HG03457 (cell line): ENCODE measurements around the gene GRIK4.

Experiments
- ATAC-seq: cut with Tn5 transposase; IDR thresholded peaks from one replicate; pipeline ENCODE4 v1.9.1; 2021; ENCODE audit warnings: moderate number of reproducible peaks; ENCODE audit not compliant: unreplicated experiment

Gene GRIK4

GRCh38 chr11:120827820-120828219, 316.3 kb downstream of the GRIK4 start:
- ATAC-seq: no peak

GRCh38 chr11:120828847-120829246, 317.3 kb downstream of the GRIK4 start:
- no peak for ATAC-seq

- no peak for ATAC-seq
Observed at GRCh38 chr11:120830085-120830620, 318.6 kb downstream of the GRIK4 start.

DNA sequence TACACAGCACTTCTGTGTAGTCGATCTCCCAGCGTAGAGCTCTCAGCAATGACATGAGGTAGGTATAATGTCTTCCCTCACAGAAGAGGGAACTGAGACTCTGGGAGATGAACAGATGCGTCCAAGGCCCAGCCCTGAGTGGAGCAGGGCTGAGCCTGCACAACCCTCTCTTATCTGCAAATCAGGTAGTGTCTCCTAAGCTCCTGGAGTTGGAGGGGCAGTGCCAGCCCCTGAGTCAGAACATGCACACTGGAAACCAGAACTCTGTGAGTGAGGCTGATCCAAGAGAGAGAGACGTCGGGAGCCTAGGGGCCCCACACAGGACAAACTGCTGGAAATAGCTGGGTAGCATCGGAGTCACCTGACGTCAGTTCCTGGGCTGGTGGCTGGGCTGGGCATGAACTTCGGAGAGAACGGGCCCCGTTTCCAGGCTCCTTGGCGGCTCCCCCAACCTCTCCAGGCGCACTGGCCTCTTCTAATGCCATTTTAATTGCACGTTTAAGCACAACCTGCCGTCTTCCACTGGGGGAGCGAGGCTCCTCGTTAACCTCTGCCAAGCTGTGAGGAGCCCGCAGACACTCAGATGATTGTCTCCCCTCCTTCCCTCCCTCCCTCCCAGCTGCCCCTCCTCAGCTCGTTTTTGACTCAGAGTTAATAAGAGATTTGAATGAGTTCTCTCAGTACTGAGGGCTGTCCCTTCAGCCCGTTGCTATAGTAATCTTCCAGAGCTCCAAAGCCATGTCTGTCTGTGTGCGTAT, 321.1 kb downstream of the GRIK4 start:
- no peak for ATAC-seq

- ATAC-seq: no peak
Observed at GRCh38 chr11:120834686-120835210, 323.2 kb downstream of the GRIK4 start.

GRCh38 chr11:120835601-120836228, 324.2 kb downstream of the GRIK4 start:
- ATAC-seq: peak; percentile 79

DNA sequence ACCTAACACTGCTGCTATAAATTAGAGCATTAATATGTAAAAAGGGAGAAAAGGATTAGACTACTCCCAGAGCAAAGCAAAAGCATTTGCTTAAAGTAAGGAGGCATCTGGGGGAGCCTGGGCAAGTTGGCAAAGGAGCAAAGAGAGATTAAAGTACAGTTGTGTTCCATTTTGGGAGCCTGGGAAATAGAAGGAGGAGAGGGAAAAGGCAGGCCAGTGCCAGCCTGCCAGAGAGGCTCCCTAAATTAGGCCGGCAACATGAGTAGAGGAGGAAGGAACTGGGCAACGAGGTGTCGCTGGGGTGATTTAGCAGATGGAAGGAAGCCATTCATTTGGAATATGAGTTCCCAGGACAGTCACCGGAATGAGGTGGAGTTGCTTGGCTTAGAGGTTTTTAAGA, 326.1 kb downstream of the GRIK4 start:
- no peak for ATAC-seq

DNA sequence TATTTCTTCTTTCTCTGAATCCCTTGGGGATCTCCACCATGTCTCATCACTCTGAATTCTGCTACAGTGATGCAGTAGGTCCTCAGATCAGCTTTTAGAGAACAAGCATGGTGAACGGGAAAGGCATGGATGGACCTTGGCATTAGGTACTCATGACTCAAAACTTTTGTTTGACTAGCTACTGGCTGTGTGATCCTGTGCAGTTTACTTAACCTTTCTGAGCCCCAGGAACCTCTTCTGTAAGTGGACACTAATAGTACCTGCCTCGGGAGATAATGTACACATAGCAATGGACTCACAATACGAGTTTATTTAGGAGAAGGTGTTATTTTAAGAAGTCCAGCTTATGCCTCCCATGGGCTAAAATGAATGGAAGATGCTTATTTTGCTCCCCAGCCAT, 327.7 kb downstream of the GRIK4 start:
- ATAC-seq: no peak

DNA sequence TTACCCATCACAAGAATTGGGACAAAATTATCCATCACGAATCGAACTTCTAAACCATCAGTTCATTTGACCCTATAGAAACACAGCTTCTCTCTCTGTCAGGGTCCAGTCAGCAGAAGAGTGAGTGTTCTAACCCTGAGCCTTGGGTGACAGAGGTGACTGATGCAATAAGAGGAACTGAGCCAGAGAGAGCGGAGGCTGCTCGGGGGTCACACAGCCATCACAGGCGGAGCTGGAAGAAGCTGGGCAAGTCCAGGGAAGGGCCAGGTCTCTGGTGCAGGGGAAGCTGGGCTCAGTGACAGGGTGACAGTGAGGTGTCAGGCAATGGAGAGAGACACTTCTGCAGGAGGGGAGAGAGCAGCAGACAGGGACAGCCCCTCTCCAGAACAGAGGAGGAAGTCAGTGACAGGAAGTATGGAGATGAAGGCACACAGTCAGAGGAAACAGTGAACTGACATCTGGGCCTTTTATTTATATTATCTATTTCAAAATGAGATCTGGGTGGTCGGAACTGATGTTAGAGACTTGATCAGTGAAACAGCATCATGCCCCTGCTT, 328.4 kb downstream of the GRIK4 start:
- ATAC-seq: no peak

GRCh38 chr11:120840661-120841060, 329.1 kb downstream of the GRIK4 start:
- ATAC-seq: no peak

DNA sequence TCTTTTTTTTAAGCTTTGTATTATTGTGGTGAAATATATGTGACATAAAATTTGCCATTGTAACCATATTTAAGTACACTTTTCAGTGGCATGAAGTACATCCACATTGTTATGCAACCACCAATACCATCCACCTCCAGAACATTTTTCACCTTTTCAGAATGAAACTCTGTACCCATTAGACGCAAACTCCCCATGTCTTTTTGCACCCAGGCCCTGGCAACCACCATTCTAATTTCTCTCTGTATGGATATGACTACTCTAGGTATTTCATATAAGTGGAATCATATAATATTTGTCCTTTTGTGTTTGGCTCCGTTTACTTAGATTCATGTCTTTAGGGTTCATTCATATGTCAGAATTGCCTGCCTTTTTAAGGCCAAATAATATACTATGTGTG, 329.5 kb downstream of the GRIK4 start:
- no peak for ATAC-seq

- ATAC-seq: no peak
Observed at GRCh38 chr11:120842195-120842594, 330.6 kb downstream of the GRIK4 start.

GRCh38 chr11:120853435-120853834, 341.9 kb downstream of the GRIK4 start:
- ATAC-seq: no peak

- ATAC-seq: no peak
Observed at GRCh38 chr11:120854988-120855387, 343.4 kb downstream of the GRIK4 start.

- no peak for ATAC-seq
Observed at GRCh38 chr11:120857508-120857907, 346.0 kb downstream of the GRIK4 start.

- ATAC-seq: no peak
Observed at GRCh38 chr11:120858740-120859139, 347.2 kb downstream of the GRIK4 start.

DNA sequence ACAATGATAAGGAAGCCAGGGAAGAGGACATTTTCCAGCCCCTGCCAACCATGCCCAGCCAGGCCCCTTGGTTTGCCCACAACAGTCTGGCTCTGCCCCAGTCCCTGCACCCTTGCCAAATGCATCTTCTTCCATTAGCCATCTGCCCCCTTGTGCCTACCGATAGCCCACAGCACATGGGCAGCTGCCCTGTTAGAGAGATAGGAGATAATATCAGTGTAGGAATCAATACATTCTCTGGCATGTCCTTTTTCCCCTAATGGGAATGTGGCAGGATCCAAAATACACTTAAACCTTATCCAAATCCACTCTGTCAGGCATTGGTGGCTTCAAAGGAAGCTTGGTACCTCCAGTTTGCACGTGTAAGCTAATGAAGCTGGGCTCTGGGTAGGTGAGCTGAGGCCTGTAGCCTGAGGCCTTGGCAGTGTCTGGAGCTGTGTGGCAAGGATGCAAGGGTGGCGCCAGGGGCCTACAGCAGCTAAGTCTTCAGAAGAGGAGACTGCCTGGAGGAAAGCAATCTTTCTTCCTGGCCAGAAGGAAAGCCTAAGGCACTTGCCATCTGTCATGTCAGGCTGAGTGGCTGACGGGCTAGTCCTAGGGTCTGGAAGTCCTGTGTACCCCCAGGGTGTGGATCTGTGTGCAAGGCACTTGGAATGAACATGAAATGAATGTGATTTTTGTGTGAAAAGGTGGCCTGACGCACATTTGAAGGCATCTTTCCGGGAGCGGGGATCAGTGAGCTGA, 348.2 kb downstream of the GRIK4 start:
- ATAC-seq: no peak

DNA sequence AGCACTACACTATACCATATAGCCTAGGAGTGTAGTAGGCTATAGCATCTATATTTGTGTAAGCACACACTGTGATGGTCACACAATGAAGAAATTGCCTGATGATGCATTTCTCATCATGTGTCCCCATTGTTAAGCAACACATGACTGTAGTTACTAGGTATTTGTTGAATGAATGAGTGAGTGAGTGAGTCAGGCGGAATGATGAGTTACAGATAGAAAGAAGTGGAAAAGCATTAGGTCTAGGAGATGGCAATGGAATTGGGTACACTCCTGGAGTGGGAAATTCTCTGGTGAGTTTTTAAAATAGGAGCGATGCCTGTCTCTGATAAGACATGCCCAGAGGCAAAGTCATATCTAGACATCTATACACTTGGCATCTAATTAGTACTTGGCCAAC, 351.8 kb downstream of the GRIK4 start:
- no peak for ATAC-seq

- ATAC-seq: no peak
Observed at GRCh38 chr11:120867024-120867423, 355.5 kb downstream of the GRIK4 start.

- ATAC-seq: no peak
Observed at GRCh38 chr11:120867531-120867930, 356.0 kb downstream of the GRIK4 start.

DNA sequence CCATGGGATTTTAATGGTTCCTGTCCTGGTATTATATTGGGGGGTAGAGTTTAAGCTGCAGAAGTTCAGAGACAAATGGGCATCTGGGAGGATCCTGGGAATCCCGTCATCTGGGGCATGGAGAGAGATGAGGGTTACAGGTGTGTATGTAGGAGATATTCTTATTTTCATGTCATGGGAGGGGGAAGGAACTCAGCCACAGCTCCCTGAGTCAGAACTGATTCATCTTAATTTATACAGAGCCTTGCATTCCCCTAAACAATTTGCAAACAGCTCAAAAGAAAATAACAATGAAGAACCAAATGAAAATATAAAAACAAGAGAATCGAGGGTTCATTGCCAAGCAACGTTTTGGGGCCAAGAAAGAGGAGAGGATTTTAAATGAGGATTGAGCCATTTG, 356.4 kb downstream of the GRIK4 start:
- no peak for ATAC-seq
